ENCODE measurements around the gene LAMC3. TPM values are rescaled to one million over a fixed set of nuclear protein-coding genes. Genes with fewer than 3 reads are reported as not detected.

Gene LAMC3
- total RNA-seq, 4 donors from 2014 or later = 0.82 to 6.6 (median 3.9) TPM

- TF ChIP-seq EP300 (IDR thresholded peaks at IDR 0.05; ENCODE audit: low read depth) (no peak), POLR2AphosphoS5 (IDR thresholded peaks at IDR 0.05) (peak in 1 of 3 donors; percentile 43), CTCF (IDR thresholded peaks at IDR 0.05) (no peak), POLR2A (IDR thresholded peaks at IDR 0.05) (no peak)
- Histone ChIP-seq H3K4me3 (no peak overlapping the region), H3K36me3 (no peaks in the 10 kb centered on the region), H3K27ac (no peak overlapping the region), H3K27me3 (no peaks in the 10 kb centered on the region), H3K9me3 (no peaks in the 10 kb centered on the region), H3K4me1 (peaks cover 0 to 7% (median 2%) of the 10 kb centered on the region in 4 donors)
- DNase-seq = no peak
- 66% methylated on average over 18 of the region's 22 CpGs; no CpG with 5 or more reads in 1 of the 2 donors for WGBS, 2 donors (ENCODE audit: low coverage in 1 of 2)
- intact Hi-C loops (cut with DNase I; ENCODE audit: low total_unique reads) (no loop called here), in situ Hi-C loops (cut with MboI; ENCODE audit: low pct_ligation_motif_present in 1 of 4, low pct_unique_long_range_greater_than_20kb in 1 of 4, low sequenced_read_pairs in 3 of 4) (no loop called here)
Observed at GRCh38 chr9:130962418-130963316, 46.3 kb upstream of the LAMC3 start.

- intact Hi-C loops (cut with DNase I; ENCODE audit: low total_unique reads) (no loop called here), in situ Hi-C loops (cut with MboI; ENCODE audit: low pct_ligation_motif_present in 1 of 4, low pct_unique_long_range_greater_than_20kb in 1 of 4, low sequenced_read_pairs in 3 of 4) (no loop called here)
- TF ChIP-seq POLR2AphosphoS5 (IDR thresholded peaks at IDR 0.05) = no peak
- no peak for TF ChIP-seq POLR2A (IDR thresholded peaks at IDR 0.05)
- TF ChIP-seq EP300 (IDR thresholded peaks at IDR 0.05; ENCODE audit: low read depth) = no peak
- TF ChIP-seq CTCF (IDR thresholded peaks at IDR 0.05) = no peak
- no peak for DNase-seq
- Histone ChIP-seq H3K4me3 (no peak overlapping the region), H3K27me3 (no peaks in the 10 kb centered on the region), H3K27ac (no peak overlapping the region), H3K36me3 (no peaks in the 10 kb centered on the region), H3K4me1 (peaks cover 0 to 7% (median 2%) of the 10 kb centered on the region in 4 donors), H3K9me3 (no peaks in the 10 kb centered on the region)
- WGBS, 2 donors (ENCODE audit: low coverage in 1 of 2) = 75 to 89% methylated on average over 7 to 15 of the region's 15 CpGs
Observed at GRCh38 chr9:130963337-130963908, 45.6 kb upstream of the LAMC3 start.

- DNase-seq = no peak
- H3K27ac ChIP-seq = no peak overlapping the region
- H3K9me3 ChIP-seq = no peaks in the 10 kb centered on the region
- H3K36me3 ChIP-seq = no peaks in the 10 kb centered on the region
- no peaks in the 10 kb centered on the region for H3K27me3 ChIP-seq
- peaks cover 0 to 7% (median 2%) of the 10 kb centered on the region in 4 donors for H3K4me1 ChIP-seq
- no peak for TF ChIP-seq CTCF (IDR thresholded peaks at IDR 0.05)
- TF ChIP-seq POLR2AphosphoS5 (IDR thresholded peaks at IDR 0.05) = no peak
- TF ChIP-seq EP300 (IDR thresholded peaks at IDR 0.05; ENCODE audit: low read depth) = no peak
- no peak for TF ChIP-seq POLR2A (IDR thresholded peaks at IDR 0.05)
- WGBS, 2 donors (ENCODE audit: low coverage in 1 of 2) = 92 to 100% methylated on average over 4 to 8 of the region's 8 CpGs
- in situ Hi-C loops (cut with MboI; ENCODE audit: low pct_ligation_motif_present in 1 of 4, low pct_unique_long_range_greater_than_20kb in 1 of 4, low sequenced_read_pairs in 3 of 4) (no loop called here), intact Hi-C loops (cut with DNase I; ENCODE audit: low total_unique reads) (no loop called here)
- H3K4me3 ChIP-seq = no peak overlapping the region
Observed at GRCh38 chr9:130963916-130964315, 45.1 kb upstream of the LAMC3 start.

- H3K27ac ChIP-seq = no peak overlapping the region
- in situ Hi-C loops (cut with MboI; ENCODE audit: low pct_ligation_motif_present in 1 of 4, low pct_unique_long_range_greater_than_20kb in 1 of 4, low sequenced_read_pairs in 3 of 4) = no loop called here
- no peaks in the 10 kb centered on the region for H3K27me3 ChIP-seq
- peaks cover 0 to 7% (median 2%) of the 10 kb centered on the region in 4 donors for H3K4me1 ChIP-seq
- intact Hi-C loops (cut with DNase I; ENCODE audit: low total_unique reads) = no loop called here
- WGBS, 2 donors (ENCODE audit: low coverage in 1 of 2) = 88 to 100% methylated on average over 1 to 7 of the region's 7 CpGs
- no peaks in the 10 kb centered on the region for H3K36me3 ChIP-seq
- H3K4me3 ChIP-seq = no peak overlapping the region
- no peak for TF ChIP-seq POLR2A (IDR thresholded peaks at IDR 0.05)
- no peak for TF ChIP-seq POLR2AphosphoS5 (IDR thresholded peaks at IDR 0.05)
- no peak for TF ChIP-seq CTCF (IDR thresholded peaks at IDR 0.05)
- TF ChIP-seq EP300 (IDR thresholded peaks at IDR 0.05; ENCODE audit: low read depth) = no peak
- DNase-seq = no peak
- H3K9me3 ChIP-seq = no peaks in the 10 kb centered on the region
Observed at GRCh38 chr9:130965680-130966079, 43.3 kb upstream of the LAMC3 start.
